ENCODE results near the gene CTTN. TPM values are rescaled to one million over a fixed set of nuclear protein-coding genes. Genes with fewer than 3 reads are reported as not detected.

Gene CTTN
- total RNA-seq, 1 experiment from 2014 or later, result 448 TPM

- TF ChIP-seq, protein P1, sequence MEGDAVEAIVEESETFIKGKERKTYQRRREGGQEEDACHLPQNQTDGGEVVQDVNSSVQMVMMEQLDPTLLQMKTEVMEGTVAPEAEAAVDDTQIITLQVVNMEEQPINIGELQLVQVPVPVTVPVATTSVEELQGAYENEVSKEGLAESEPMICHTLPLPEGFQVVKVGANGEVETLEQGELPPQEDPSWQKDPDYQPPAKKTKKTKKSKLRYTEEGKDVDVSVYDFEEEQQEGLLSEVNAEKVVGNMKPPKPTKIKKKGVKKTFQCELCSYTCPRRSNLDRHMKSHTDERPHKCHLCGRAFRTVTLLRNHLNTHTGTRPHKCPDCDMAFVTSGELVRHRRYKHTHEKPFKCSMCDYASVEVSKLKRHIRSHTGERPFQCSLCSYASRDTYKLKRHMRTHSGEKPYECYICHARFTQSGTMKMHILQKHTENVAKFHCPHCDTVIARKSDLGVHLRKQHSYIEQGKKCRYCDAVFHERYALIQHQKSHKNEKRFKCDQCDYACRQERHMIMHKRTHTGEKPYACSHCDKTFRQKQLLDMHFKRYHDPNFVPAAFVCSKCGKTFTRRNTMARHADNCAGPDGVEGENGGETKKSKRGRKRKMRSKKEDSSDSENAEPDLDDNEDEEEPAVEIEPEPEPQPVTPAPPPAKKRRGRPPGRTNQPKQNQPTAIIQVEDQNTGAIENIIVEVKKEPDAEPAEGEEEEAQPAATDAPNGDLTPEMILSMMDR (IDR thresholded peaks at IDR 0.05; ENCODE audit: unreplicated experiment), result no peak
- no peak for DNase-seq
- no peak overlapping the region for H3K27ac Mint-ChIP-seq (ENCODE audit: unreplicated experiment)
- CTCF ChIA-PET, result no interaction called here
- no peaks in the 10 kb centered on the region for H3K9me3 Mint-ChIP-seq (ENCODE audit: low read depth, unreplicated experiment)
- BruUV-seq (replicated peaks), result no TSS peak
- H3K4me3 Mint-ChIP-seq (ENCODE audit: low read depth, unreplicated experiment), result no peak overlapping the region
- H3K36me3 Mint-ChIP-seq (ENCODE audit: insufficient read depth, unreplicated experiment), result peaks cover 82% of the 10 kb centered on the region
- intact Hi-C loops (cut with micrococcal nuclease; ENCODE audit: unreplicated experiment), result no loop called here
- no peaks in the 10 kb centered on the region for H3K27me3 Mint-ChIP-seq (ENCODE audit: unreplicated experiment)
- H3K4me1 Mint-ChIP-seq (ENCODE audit: low read depth, unreplicated experiment), result no peaks in the 10 kb centered on the region
These were observed 24.6 kb downstream of the CTTN start for GRCh38 chr11:70422692-70423522.

DNA sequence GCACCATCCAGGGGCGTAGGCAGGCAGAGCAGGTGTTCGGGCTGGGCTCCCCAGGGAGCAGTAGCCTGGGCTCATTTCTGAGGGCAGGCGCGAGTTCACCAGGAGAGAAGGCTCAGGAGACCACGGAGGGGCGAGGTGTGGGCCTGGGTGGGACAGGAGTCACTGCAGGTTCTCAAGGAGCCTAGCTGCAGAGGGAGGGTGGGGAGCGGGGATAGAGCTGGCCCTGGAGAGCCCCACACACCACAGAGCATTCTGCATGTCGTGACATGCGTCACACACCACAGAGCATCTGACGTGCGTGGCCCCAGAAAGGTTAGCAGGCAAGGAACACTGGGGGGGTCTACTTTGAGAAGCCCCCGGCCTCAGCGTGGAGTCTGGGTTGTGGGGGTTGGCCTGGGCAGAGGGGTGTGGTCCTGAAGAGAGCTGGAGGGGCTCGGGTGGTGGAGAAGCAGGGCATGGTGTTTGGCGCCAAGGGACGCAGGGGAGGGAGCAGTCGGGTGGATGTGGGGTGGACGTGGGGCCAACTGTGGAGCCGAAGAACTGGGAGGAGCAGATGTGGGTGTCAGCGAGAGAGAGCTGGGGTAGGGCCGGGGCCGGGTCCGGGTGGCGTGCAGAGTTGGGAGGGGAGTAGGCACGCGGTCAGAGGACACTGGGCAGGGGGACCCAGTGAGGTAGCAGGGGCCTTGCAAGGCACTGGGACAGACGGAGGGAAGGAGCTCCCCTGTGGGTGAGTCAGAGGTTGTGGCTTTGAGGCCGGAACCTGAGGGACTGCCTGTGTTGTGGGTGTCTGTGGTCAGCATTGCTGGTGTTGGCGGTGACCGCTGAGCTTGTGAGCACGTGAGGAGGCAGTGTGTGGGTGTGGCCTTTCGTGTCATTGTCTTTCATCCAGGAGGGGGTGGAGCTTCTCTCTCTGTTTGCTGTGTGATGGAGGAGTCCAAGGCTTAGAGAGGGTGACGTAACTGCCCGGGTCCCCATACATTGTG is 25.5 kb downstream of the CTTN start:
- no peak overlapping the region for H3K27ac Mint-ChIP-seq (ENCODE audit: unreplicated experiment)
- no peaks in the 10 kb centered on the region for H3K27me3 Mint-ChIP-seq (ENCODE audit: unreplicated experiment)
- no TSS peak for BruUV-seq (replicated peaks)
- H3K4me3 Mint-ChIP-seq (ENCODE audit: low read depth, unreplicated experiment), result no peak overlapping the region
- intact Hi-C loops (cut with micrococcal nuclease; ENCODE audit: unreplicated experiment), result no loop called here
- peak; percentile 28 for DNase-seq
- H3K36me3 Mint-ChIP-seq (ENCODE audit: insufficient read depth, unreplicated experiment), result peaks cover 81% of the 10 kb centered on the region
- TF ChIP-seq, protein P1 (IDR thresholded peaks at IDR 0.05; ENCODE audit: unreplicated experiment), result no peak
- CTCF ChIA-PET, result interaction anchor here (0.6 kb wide), 1 partner anchor 34 kb away, joined by 3 read pairs; no protein-coding TSS in a partner anchor
- H3K9me3 Mint-ChIP-seq (ENCODE audit: low read depth, unreplicated experiment), result no peaks in the 10 kb centered on the region
- no peaks in the 10 kb centered on the region for H3K4me1 Mint-ChIP-seq (ENCODE audit: low read depth, unreplicated experiment)

DNA sequence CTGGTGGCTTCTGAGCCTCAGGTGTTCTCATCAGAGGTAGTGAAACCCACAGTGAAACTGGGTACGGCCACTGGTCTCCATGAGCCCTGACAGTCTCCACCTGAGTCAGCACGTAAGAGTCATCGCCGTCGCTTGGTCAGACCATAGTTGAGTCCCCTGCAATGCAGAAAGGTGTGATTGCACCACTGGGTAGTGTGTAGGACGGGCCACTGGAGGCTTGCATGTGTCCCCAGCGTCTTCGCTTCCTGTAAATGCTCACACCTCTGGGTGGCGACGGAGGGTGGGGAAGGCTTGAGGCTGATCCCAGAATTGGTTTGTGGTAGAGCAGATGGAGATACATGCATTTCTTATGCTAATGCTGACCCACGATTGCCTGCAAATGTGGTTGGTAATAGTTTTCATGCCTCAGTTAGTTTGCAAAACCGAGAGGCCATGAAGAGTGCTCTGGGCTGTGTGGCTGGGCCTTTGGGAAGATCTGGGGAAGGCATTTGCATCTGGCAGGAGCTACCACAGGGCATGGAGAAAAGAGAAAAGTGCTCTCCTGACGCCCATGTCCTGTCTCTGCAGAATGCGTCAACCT is 26.5 kb downstream of the CTTN start:
- no peaks in the 10 kb centered on the region for H3K27me3 Mint-ChIP-seq (ENCODE audit: unreplicated experiment)
- TF ChIP-seq, protein P1 (IDR thresholded peaks at IDR 0.05; ENCODE audit: unreplicated experiment), result no peak
- H3K36me3 Mint-ChIP-seq (ENCODE audit: insufficient read depth, unreplicated experiment), result peaks cover 88% of the 10 kb centered on the region
- intact Hi-C loops (cut with micrococcal nuclease; ENCODE audit: unreplicated experiment), result no loop called here
- no peaks in the 10 kb centered on the region for H3K4me1 Mint-ChIP-seq (ENCODE audit: low read depth, unreplicated experiment)
- CTCF ChIA-PET, result no interaction called here
- BruUV-seq (replicated peaks), result no TSS peak
- DNase-seq, result no peak
- no peak overlapping the region for H3K27ac Mint-ChIP-seq (ENCODE audit: unreplicated experiment)
- no peaks in the 10 kb centered on the region for H3K9me3 Mint-ChIP-seq (ENCODE audit: low read depth, unreplicated experiment)
- H3K4me3 Mint-ChIP-seq (ENCODE audit: low read depth, unreplicated experiment), result no peak overlapping the region

GRCh38 chr11:70427436-70427835 is 29.1 kb downstream of the CTTN start:
- intact Hi-C loops (cut with micrococcal nuclease; ENCODE audit: unreplicated experiment), result no loop called here
- TF ChIP-seq, protein P1 (IDR thresholded peaks at IDR 0.05; ENCODE audit: unreplicated experiment), result no peak
- Mint-ChIP-seq H3K9me3 (ENCODE audit: low read depth, unreplicated experiment) (no peaks in the 10 kb centered on the region), H3K36me3 (ENCODE audit: insufficient read depth, unreplicated experiment) (peaks cover 82% of the 10 kb centered on the region), H3K27me3 (ENCODE audit: unreplicated experiment) (no peaks in the 10 kb centered on the region), H3K27ac (ENCODE audit: unreplicated experiment) (no peak overlapping the region), H3K4me3 (ENCODE audit: low read depth, unreplicated experiment) (no peak overlapping the region), H3K4me1 (ENCODE audit: low read depth, unreplicated experiment) (no peaks in the 10 kb centered on the region)
- CTCF ChIA-PET, result no interaction called here
- DNase-seq, result no peak
- TSS peak; percentile 23 for BruUV-seq (replicated peaks)

All from Calu3 (cell line).